Measurements from ENCODE around the gene COL9A2.

COL9A2 gene

DNA sequence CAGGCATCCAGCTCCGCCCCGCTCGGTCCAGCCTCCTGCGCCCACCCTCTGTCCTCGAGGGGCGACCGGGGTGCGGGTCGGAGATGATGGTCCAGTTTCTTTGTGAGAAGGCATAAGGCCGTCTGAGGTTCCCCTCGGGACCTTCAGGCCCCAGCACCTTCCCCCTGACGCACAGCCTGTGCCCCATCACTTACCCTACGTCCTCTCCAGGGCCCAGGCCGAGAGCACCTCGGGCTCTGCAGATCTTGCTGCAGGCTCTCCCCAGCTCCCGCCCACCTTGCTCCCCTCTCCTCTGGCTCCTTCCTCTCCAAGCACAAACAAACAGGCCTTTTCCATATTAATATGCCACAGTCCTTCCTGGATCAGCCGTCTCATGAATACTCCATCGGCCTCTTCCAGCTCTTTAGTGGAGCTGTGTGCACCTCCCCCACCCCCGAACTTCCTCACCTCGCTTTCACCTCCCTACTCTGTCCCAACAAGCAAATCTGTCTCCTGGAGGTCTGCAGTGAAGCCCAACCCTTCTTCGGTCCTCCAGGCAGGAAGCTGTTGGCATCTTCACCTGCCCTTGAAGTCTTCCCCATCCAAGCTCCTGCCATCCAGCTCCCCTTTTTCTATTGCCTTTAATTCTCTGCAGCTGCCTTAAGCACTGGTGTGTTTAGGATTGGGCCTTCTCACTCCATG lies 448 bp upstream of the COL9A2 start:
- Histone ChIP-seq H3K27ac (ENCODE audit: low read length) (no peak overlapping the region), H4K20me1 (ENCODE audit: insufficient read depth, low read length) (no peaks in the 10 kb centered on the region; the same call in 1 of the 2 replicates), H3K9me3 (ENCODE audit: insufficient read depth, low read length, severe bottlenecking) (no peaks in the 10 kb centered on the region), H3K27me3 (ENCODE audit: insufficient read depth, low read length, poor library complexity) (peaks cover 29% of the 10 kb centered on the region), H3K79me2 (ENCODE audit: insufficient read depth, low read length) (no peaks in the 10 kb centered on the region), H3K9ac (ENCODE audit: low read depth, low read length) (no peak overlapping the region), H2AFZ (ENCODE audit: low read depth, low read length) (no peak overlapping the region), H3K4me1 (ENCODE audit: insufficient read depth, low read length) (peaks cover 27% of the 10 kb centered on the region), H3K36me3 (ENCODE audit: insufficient read depth, low read length) (no peaks in the 10 kb centered on the region), H3K4me3 (ENCODE audit: low read depth in 1 of 2, low read length in 2 of 2) (no peak overlapping the region), H3K4me2 (ENCODE audit: insufficient read depth, low read length) (no peak overlapping the region)
- ATAC-seq (ENCODE audit: insufficient read depth, low read depth) (no peak), DNase-seq (no peak)
- no peak for TF ChIP-seq CTCF (IDR thresholded peaks at IDR 0.05; ENCODE audit: borderline replicate concordance, extremely low read depth, low read length, poor library complexity, severe bottlenecking)

DNA sequence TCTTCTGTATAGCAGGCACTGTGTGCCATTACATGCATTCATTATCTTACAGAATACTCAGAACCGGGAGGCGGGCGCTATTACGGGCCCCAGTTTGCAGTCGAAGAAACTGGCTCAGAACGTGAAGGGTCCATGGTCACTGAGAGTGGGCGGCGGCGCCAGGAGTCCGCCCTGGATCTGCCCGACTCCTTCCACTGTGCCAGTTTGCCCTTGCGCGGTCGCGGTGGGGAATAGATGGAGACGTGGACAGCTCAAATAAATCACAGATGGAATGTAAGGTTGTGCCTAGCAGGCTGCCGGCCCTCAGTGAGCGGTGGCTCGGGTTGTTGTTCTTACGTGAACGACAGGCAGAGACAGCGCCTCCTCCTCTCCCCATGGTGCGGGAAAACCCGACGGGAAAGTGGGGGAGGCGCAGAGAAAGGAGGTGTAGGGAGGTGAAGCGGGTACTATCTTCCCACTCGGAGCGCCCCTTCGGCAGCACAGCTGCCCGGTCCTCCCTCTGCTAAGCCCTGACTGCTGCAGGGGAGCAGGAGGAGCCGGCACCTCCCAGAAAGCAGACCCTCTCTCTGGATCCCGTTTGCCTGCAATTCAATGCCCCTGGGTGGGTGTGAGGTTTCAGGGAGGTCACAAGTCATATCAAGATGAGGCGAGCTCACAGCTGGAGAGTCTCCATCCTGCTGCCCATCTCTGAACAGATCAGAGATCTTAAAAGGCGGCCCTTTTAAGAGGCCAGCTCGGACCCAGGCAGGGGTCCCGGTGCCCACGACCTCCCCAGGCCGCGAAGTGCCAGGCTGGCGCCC lies 1.1 kb downstream of the COL9A2 start:
- Histone ChIP-seq H2AFZ (ENCODE audit: low read depth, low read length) (peak overlapping the region; percentile 65), H3K79me2 (ENCODE audit: insufficient read depth, low read length) (no peaks in the 10 kb centered on the region), H3K27me3 (ENCODE audit: insufficient read depth, low read length, poor library complexity) (peaks cover 29% of the 10 kb centered on the region), H3K4me2 (ENCODE audit: insufficient read depth, low read length) (peak overlapping the region; percentile 89), H3K27ac (ENCODE audit: low read length) (no peak overlapping the region), H3K36me3 (ENCODE audit: insufficient read depth, low read length) (no peaks in the 10 kb centered on the region), H3K9ac (ENCODE audit: low read depth, low read length) (peak overlapping the region; percentile 51; the same call in 1 of the 2 replicates), H3K4me1 (ENCODE audit: insufficient read depth, low read length) (peaks cover 27% of the 10 kb centered on the region), H3K4me3 (ENCODE audit: low read depth in 1 of 2, low read length in 2 of 2) (peak overlapping the region in 1 of 2 experiments; percentile 54; a peak in 1 of 4 replicates), H3K9me3 (ENCODE audit: insufficient read depth, low read length, severe bottlenecking) (no peaks in the 10 kb centered on the region), H4K20me1 (ENCODE audit: insufficient read depth, low read length) (no peaks in the 10 kb centered on the region; the same call in 1 of the 2 replicates)
- TF ChIP-seq CTCF (IDR thresholded peaks at IDR 0.05; ENCODE audit: borderline replicate concordance, extremely low read depth, low read length, poor library complexity, severe bottlenecking) (no peak), EZH2 (IDR thresholded peaks at IDR 0.05; ENCODE audit: borderline replicate concordance, low read depth, low read length, severe bottlenecking) (no peak)
- DNase-seq (no peak), ATAC-seq (ENCODE audit: insufficient read depth, low read depth) (no peak)

- ATAC-seq (ENCODE audit: insufficient read depth, low read depth) (peak; percentile 88), DNase-seq (peak; percentile 86)
- peaks cover 27% of the 10 kb centered on the region for H3K4me1 ChIP-seq (ENCODE audit: insufficient read depth, low read length)
- no peaks in the 10 kb centered on the region for H3K36me3 ChIP-seq (ENCODE audit: insufficient read depth, low read length)
- peak overlapping the region; percentile 89 for H3K4me2 ChIP-seq (ENCODE audit: insufficient read depth, low read length)
- peaks cover 29% of the 10 kb centered on the region for H3K27me3 ChIP-seq (ENCODE audit: insufficient read depth, low read length, poor library complexity)
- H2AFZ ChIP-seq (ENCODE audit: low read depth, low read length): peak overlapping the region; percentile 91
- no peaks in the 10 kb centered on the region; the same call in 1 of the 2 replicates for H4K20me1 ChIP-seq (ENCODE audit: insufficient read depth, low read length)
- H3K4me3 ChIP-seq (ENCODE audit: low read depth in 1 of 2, low read length in 2 of 2): peak overlapping the region in 1 of 2 experiments; percentile 54; a peak in 2 of 4 replicates
- no peaks in the 10 kb centered on the region for H3K9me3 ChIP-seq (ENCODE audit: insufficient read depth, low read length, severe bottlenecking)
- TF ChIP-seq EZH2 (IDR thresholded peaks at IDR 0.05; ENCODE audit: borderline replicate concordance, low read depth, low read length, severe bottlenecking) (no peak), CTCF (IDR thresholded peaks at IDR 0.05; ENCODE audit: borderline replicate concordance, extremely low read depth, low read length, poor library complexity, severe bottlenecking) (peak; percentile 91)
- H3K9ac ChIP-seq (ENCODE audit: low read depth, low read length): peak overlapping the region; percentile 51
- H3K27ac ChIP-seq (ENCODE audit: low read length): peak overlapping the region; percentile 50; the same call in 1 of the 2 replicates
- no peaks in the 10 kb centered on the region for H3K79me2 ChIP-seq (ENCODE audit: insufficient read depth, low read length)
Observed at GRCh38 chr1:40315239-40315794, 1.8 kb downstream of the COL9A2 start.
